Panc1 (cell line): ENCODE data around the gene SCAF4. TPM values are rescaled to one million over a fixed set of nuclear protein-coding genes. Genes with fewer than 3 reads are reported as not detected.

Source experiments
- ATAC-seq: fragments of 200-7000 bp; cut with Tn5 transposase; 2 replicates; pipeline ENCODE4 v1.9.1; 2020; ENCODE audit warnings: mild to moderate bottlenecking, moderate library complexity
- BruUV-seq: library from RNA; stranded (reverse); fragments of 400-500 nt; replicated peaks from 2 replicates; lab custom pipeline; 2021; lab: Mats Ljungman, UMichigan
- CTCF ChIA-PET: fragments of 300-600 bp; sonication (Branson Sonifier 250); formaldehyde crosslinking; loops from one replicate; lab custom pipeline; 2022; ENCODE audit warnings: antibody characterized with exemption; lab: Charles Lee
- POLR2A ChIA-PET: fragments of 300-600 bp; sonication (Branson Sonifier 250); formaldehyde crosslinking; loops from one replicate; lab custom pipeline; 2022; ENCODE audit warnings: antibody characterized with exemption; lab: Charles Lee
- DNase-seq: peaks from one replicate; pipeline ENCODE4 v3.0.0-alpha.2; 2010; ENCODE audit warnings: low read depth, low spot score
- H3K27ac ChIP-seq: 2 replicates; pipeline ENCODE4 v1.5.1; 2011; ENCODE audit warnings: mild to moderate bottlenecking, low read length, inconsistent platforms
- H3K27me3 ChIP-seq: fragments of 200-500 bp; sonication (Bioruptor generic); 2 replicates; pipeline ENCODE4 v1.6.0; 2014; ENCODE audit warnings: low read length, inconsistent platforms; ENCODE audit not compliant: control insufficient read depth, insufficient read depth
- H3K36me3 ChIP-seq: fragments of 200-500 bp; sonication (Bioruptor generic); 2 replicates; pipeline ENCODE4 v1.5.1; 2014; ENCODE audit warnings: inconsistent platforms, mild to moderate bottlenecking, low read length, moderate library complexity; ENCODE audit not compliant: control insufficient read depth, insufficient read depth
- H3K4me1 ChIP-seq: 2 replicates; pipeline ENCODE4 v1.5.1; 2011; ENCODE audit warnings: inconsistent platforms, mild to moderate bottlenecking, low read length, moderate library complexity; ENCODE audit not compliant: control insufficient read depth, insufficient read depth
- H3K4me3 ChIP-seq, 2 experiments: 2 replicates each; pipeline ENCODE4 v1.5.1; 2011 to 2012; ENCODE audit warnings: low read depth in 2 of 2, low read length in 2 of 2, mild to moderate bottlenecking in 2 of 2, inconsistent platforms in 1 of 2, moderate library complexity in 1 of 2
- H3K9me3 ChIP-seq: fragments of 200-500 bp; sonication (Bioruptor generic); 2 replicates; pipeline ENCODE4 v1.5.1; 2014; ENCODE audit warnings: low read depth, mild to moderate bottlenecking, inconsistent platforms, low read length, moderate library complexity; ENCODE audit not compliant: control insufficient read depth, insufficient read depth
- POLR2AphosphoS5 ChIP-seq: IDR thresholded peaks from 2 replicates; pipeline ENCODE4 v1.6.1; 2012; ENCODE audit warnings: mild to moderate bottlenecking, low read depth, low read length, moderate library complexity
- REST ChIP-seq, 2 experiments: IDR thresholded peaks; 2 replicates each; pipeline ENCODE4 v1.6.1; 2011 to 2012; ENCODE audit warnings: low read depth in 2 of 2, control low read depth in 1 of 2, low read length in 1 of 2, mild to moderate bottlenecking in 1 of 2, moderate library complexity in 1 of 2; ENCODE audit not compliant: insufficient read depth in 1 of 2
- SIN3A ChIP-seq: IDR thresholded peaks from 2 replicates; pipeline ENCODE4 v1.6.1; 2012; ENCODE audit warnings: low read depth, mild to moderate bottlenecking, low read length, moderate library complexity, borderline replicate concordance; ENCODE audit not compliant: insufficient read depth
- TCF7L2 ChIP-seq: IDR thresholded peaks from 2 replicates; pipeline ENCODE4 v1.6.1; 2011; ENCODE audit warnings: mild to moderate bottlenecking, low read depth, low read length, inconsistent platforms
- in situ Hi-C: cut with HindIII; loops from 2 replicates; pipeline ENCODE4 v1.10.0; 2016; ENCODE audit warnings: low sequenced_read_pairs, low pct_unique_long_range_greater_than_20kb
- intact Hi-C: fragments of 100-400 bp; cut with micrococcal nuclease; formaldehyde crosslinking; loops from one replicate; pipeline ENCODE4 v1.10.0; 2022; ENCODE audit not compliant: unreplicated experiment
- total RNA-seq: library from RNA; stranded (reverse); gene quantifications from one replicate; pipeline ENCODE4 v1.2.1, GENCODE V29; 2021; ENCODE audit not compliant: unreplicated experiment
- TF ChIP-seq, protein P1 (sequence below): fragments of 450-650 bp; IDR thresholded peaks from 2 replicates; pipeline ENCODE4 v1.5.1; 2017; ENCODE audit warnings: mild to moderate bottlenecking

Gene SCAF4
- total RNA-seq, 1 experiment from 2014 or later: 28.4 TPM

- H3K4me3 ChIP-seq: no peak overlapping the region
- ChIA-PET POLR2A (no interaction called here), CTCF (no interaction called here)
- in situ Hi-C loops: no loop called here
- TF ChIP-seq SIN3A (no peak), POLR2AphosphoS5 (no peak), TCF7L2 (no peak), REST (IDR thresholded peaks at IDR 0.05; ENCODE audit: insufficient read depth in 1 of 2, low read depth in 2 of 2, low read length in 1 of 2) (no peak)
- TF ChIP-seq, protein P1, sequence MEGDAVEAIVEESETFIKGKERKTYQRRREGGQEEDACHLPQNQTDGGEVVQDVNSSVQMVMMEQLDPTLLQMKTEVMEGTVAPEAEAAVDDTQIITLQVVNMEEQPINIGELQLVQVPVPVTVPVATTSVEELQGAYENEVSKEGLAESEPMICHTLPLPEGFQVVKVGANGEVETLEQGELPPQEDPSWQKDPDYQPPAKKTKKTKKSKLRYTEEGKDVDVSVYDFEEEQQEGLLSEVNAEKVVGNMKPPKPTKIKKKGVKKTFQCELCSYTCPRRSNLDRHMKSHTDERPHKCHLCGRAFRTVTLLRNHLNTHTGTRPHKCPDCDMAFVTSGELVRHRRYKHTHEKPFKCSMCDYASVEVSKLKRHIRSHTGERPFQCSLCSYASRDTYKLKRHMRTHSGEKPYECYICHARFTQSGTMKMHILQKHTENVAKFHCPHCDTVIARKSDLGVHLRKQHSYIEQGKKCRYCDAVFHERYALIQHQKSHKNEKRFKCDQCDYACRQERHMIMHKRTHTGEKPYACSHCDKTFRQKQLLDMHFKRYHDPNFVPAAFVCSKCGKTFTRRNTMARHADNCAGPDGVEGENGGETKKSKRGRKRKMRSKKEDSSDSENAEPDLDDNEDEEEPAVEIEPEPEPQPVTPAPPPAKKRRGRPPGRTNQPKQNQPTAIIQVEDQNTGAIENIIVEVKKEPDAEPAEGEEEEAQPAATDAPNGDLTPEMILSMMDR: no peak
- no peaks in the 10 kb centered on the region for H3K9me3 ChIP-seq
- H3K27ac ChIP-seq: no peak overlapping the region
- H3K36me3 ChIP-seq: peaks cover 51% of the 10 kb centered on the region
- no peak for ATAC-seq
- intact Hi-C loops: no loop called here
- no peak for DNase-seq
- no peaks in the 10 kb centered on the region for H3K27me3 ChIP-seq
- BruUV-seq: no TSS peak
- H3K4me1 ChIP-seq: no peaks in the 10 kb centered on the region
Observed at GRCh38 chr21:31693222-31693621, 38.7 kb downstream of the SCAF4 start.

DNA sequence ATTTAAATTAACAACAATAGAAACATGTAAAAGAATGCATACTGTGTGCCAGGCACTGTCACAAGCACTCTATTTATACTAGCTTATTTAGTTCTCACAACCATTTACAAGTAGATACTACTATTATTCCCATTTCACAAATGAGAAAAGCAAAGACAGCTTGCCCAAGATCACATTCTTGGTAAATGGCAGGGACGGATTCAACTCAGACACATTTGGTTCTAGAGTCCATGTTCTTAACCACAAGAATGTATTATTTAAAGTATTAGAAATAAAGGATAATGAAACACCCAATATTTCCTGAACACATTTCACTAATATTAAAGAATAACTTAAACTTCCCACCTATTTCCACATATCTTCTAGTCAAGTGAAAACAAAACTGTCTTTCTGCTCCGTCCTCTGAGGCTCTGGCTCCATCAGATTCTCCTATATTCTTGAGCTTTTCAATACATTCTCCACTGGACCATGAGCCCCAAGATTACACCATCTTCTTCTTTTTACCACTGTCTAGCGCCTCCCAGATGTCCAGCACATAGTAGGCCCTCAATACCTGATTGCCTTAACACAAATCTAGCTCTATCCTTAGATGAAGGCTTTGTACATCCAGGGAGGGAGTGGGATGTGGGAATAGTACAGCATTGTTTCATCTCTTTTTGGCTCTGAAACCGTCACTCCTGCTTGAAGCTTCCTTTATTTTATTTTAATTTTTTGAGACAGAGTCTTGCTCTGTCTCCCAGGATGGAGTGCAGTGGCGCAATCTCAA is 43.1 kb downstream of the SCAF4 start:
- ChIA-PET POLR2A (interaction anchor here (0.6 kb wide), 1 partner anchor 180 kb away, joined by 3 read pairs; no protein-coding TSS in a partner anchor), CTCF (no interaction called here)
- H3K36me3 ChIP-seq: peaks cover 39% of the 10 kb centered on the region
- in situ Hi-C loops (no loop called here), intact Hi-C loops (no loop called here)
- no peak overlapping the region for H3K4me3 ChIP-seq
- no peak for ATAC-seq
- no peaks in the 10 kb centered on the region for H3K27me3 ChIP-seq
- no peak overlapping the region for H3K27ac ChIP-seq
- H3K9me3 ChIP-seq: no peaks in the 10 kb centered on the region
- no peaks in the 10 kb centered on the region for H3K4me1 ChIP-seq
- no peak for TF ChIP-seq REST (IDR thresholded peaks at IDR 0.05; ENCODE audit: insufficient read depth in 1 of 2, low read depth in 2 of 2, low read length in 1 of 2)
- no peak for TF ChIP-seq TCF7L2
- no peak for TF ChIP-seq SIN3A
- TF ChIP-seq, protein P1: no peak
- TF ChIP-seq POLR2AphosphoS5: no peak
- BruUV-seq: no TSS peak
- DNase-seq: no peak
